A549 (cell line): ENCODE results near the gene METRNL. TPM values are rescaled to one million over a fixed set of nuclear protein-coding genes. Genes with fewer than 3 reads are reported as not detected.

Experiments
- ATAC-seq, 2 experiments: fragments of 200-7000 bp in 1 of 2; fragments of >200 bp in 1 of 2; cut with Nextera tagmentation in 1 of 2; cut with Tn5 transposase in 1 of 2; 3 replicates each; pipeline versions ENCODE4 v1.8.0 to v1.9.1; 2018 to 2020; ENCODE audit warnings: mild to moderate bottlenecking in 1 of 2, moderate library complexity in 1 of 2
- CTCF ChIA-PET: fragments of 300-600 bp; sonication (Branson Sonifier 250); formaldehyde crosslinking; extraction: SDS; loops from one replicate; lab custom pipeline; 2021; ENCODE audit warnings: antibody characterized with exemption, inconsistent platforms; lab: Yijun Ruan, JAX
- POLR2A ChIA-PET: fragments of 350-600 bp; formaldehyde crosslinking; extraction: SDS; loops from one replicate; lab custom pipeline; 2021; ENCODE audit warnings: antibody characterized with exemption, inconsistent platforms; lab: Yijun Ruan, JAX
- DNase-seq, 2 experiments: peaks; one replicate each; pipeline versions ENCODE4 v3.0.0 to v3.0.0-alpha.2; 2011 to 2016; ENCODE audit warnings: low read depth in 1 of 2, low spot score in 1 of 2
- FAIRE-seq: peaks from 2 replicates; lab custom pipeline; 2011; peaks lifted over from hg19 to GRCh38; lab: Jason Lieb, UNC
- H3K27ac ChIP-seq, 2 experiments: fragments of >200 bp; sonication (Bioruptor Twin); formaldehyde crosslinking; 3 replicates each; pipeline ENCODE4 v1.5.1; 2016 to 2017
- H3K4me1 ChIP-seq: fragments of >200 bp; sonication (Bioruptor Twin); formaldehyde crosslinking; 3 replicates; pipeline ENCODE4 v1.6.1; 2016
- H3K4me2 ChIP-seq: fragments of >200 bp; sonication (Bioruptor Twin); formaldehyde crosslinking; 3 replicates; pipeline ENCODE4 v1.6.1; 2016
- H3K4me3 ChIP-seq: fragments of >200 bp; sonication (Bioruptor Twin); formaldehyde crosslinking; 3 replicates; pipeline ENCODE4 v1.5.1; 2016
- H3K9me3 ChIP-seq: fragments of >200 bp; sonication (Bioruptor Twin); formaldehyde crosslinking; 3 replicates; pipeline ENCODE4 v1.6.1; 2016
- CEBPB ChIP-seq, 2 experiments: fragments of >200 bp in 1 of 2; sonication (Bioruptor Twin) in 1 of 2; formaldehyde crosslinking in 1 of 2; IDR thresholded peaks; 2 replicates each; pipeline ENCODE4 v1.6.1; 2012 to 2016
- EHMT2 ChIP-seq: fragments of 200-600 bp; sonication (generic); IDR thresholded peaks from 2 replicates; pipeline ENCODE4 v1.6.1; 2016; ENCODE audit warnings: antibody characterized with exemption, low read depth, mild to moderate bottlenecking, moderate library complexity
- EP300 ChIP-seq, 2 experiments: fragments of >200 bp; sonication (Bioruptor Twin); formaldehyde crosslinking; IDR thresholded peaks; 2 replicates in 1 of 2; 3 replicates in 1 of 2; pipeline ENCODE4 v1.6.1; 2016 to 2017
- ESRRA ChIP-seq: fragments of 150-350 bp; IDR thresholded peaks from 2 replicates; pipeline ENCODE4 v1.6.1; 2014; ENCODE audit warnings: mild to moderate bottlenecking, low read length, borderline replicate concordance
- HDAC2 ChIP-seq: fragments of 200-600 bp; sonication (generic); IDR thresholded peaks from 2 replicates; pipeline ENCODE4 v1.6.1; 2016
- HEYL ChIP-seq: fragments of 250-450 bp; sonication (Bioruptor Pico); IDR thresholded peaks from 2 replicates; pipeline ENCODE4 v1.8.0; 2021; ENCODE audit warnings: mild to moderate bottlenecking, moderate library complexity
- HOXA7 ChIP-seq: fragments of 250-450 bp; sonication (Bioruptor Pico); IDR thresholded peaks from 2 replicates; pipeline ENCODE4 v1.5.0; 2020; ENCODE audit warnings: mild to moderate bottlenecking, moderate library complexity
- JUN ChIP-seq, 2 experiments: fragments of >200 bp; sonication (Bioruptor Twin); formaldehyde crosslinking; IDR thresholded peaks; 2 replicates in 1 of 2; 3 replicates in 1 of 2; pipeline ENCODE4 v1.6.1; 2016 to 2017
- MYC ChIP-seq: IDR thresholded peaks from 2 replicates; pipeline ENCODE4 v1.6.1; 2012; ENCODE audit warnings: mild to moderate bottlenecking, inconsistent platforms, low read length, improper control_type of control experiment, borderline replicate concordance
- NFE2L2 ChIP-seq: fragments of 150-350 bp; conservative IDR thresholded peaks from 2 replicates; pipeline ENCODE4 v1.6.1; 2014; ENCODE audit warnings: low read length
- PHF8 ChIP-seq: fragments of 200-600 bp; sonication (generic); IDR thresholded peaks from 2 replicates; pipeline ENCODE4 v1.6.1; 2016; ENCODE audit warnings: low read depth, mild to moderate bottlenecking, antibody characterized with exemption, moderate library complexity, borderline replicate concordance
- POLR2AphosphoS2 ChIP-seq: conservative IDR thresholded peaks from 2 replicates; pipeline ENCODE4 v1.6.1; 2012; ENCODE audit warnings: low read length, improper control_type of control experiment, inconsistent platforms
- RAD21 ChIP-seq, 2 experiments: fragments of >200 bp in 1 of 2; sonication (Bioruptor Twin) in 1 of 2; formaldehyde crosslinking in 1 of 2; IDR thresholded peaks in 1 of 2; conservative IDR thresholded peaks in 1 of 2; 2 replicates in 1 of 2; 3 replicates in 1 of 2; pipeline ENCODE4 v1.6.1; 2012 to 2018; ENCODE audit warnings: inconsistent platforms in 1 of 2
- RARB ChIP-seq: fragments of 250-450 bp; sonication (Bioruptor Pico); IDR thresholded peaks from 2 replicates; pipeline ENCODE4 v1.8.0; 2021; ENCODE audit warnings: mild to moderate bottlenecking, moderate library complexity
- RCOR1 ChIP-seq: fragments of 150-350 bp; IDR thresholded peaks from 2 replicates; pipeline ENCODE4 v1.6.1; 2014; ENCODE audit warnings: antibody characterized with exemption, low read length, low read depth
- RFX5 ChIP-seq: fragments of 450-650 bp; IDR thresholded peaks from 2 replicates; pipeline ENCODE4 v1.7.1; 2014; ENCODE audit warnings: antibody characterized with exemption, mild to moderate bottlenecking, moderate library complexity
- SREBF2 ChIP-seq: fragments of 450-650 bp; IDR thresholded peaks from 2 replicates; pipeline ENCODE4 v1.6.1; 2014; ENCODE audit warnings: mild to moderate bottlenecking, moderate library complexity
- ZFP36 ChIP-seq: fragments of 450-650 bp; IDR thresholded peaks from 2 replicates; pipeline ENCODE4 v1.6.1; 2014; ENCODE audit warnings: borderline replicate concordance; ENCODE audit not compliant: partially characterized antibody
- ZSCAN20 ChIP-seq: fragments of 250-450 bp; sonication (Bioruptor Pico); IDR thresholded peaks from 2 replicates; pipeline ENCODE4 v1.8.0; 2022; ENCODE audit warnings: mild to moderate bottlenecking, moderate library complexity
- WGBS: methylation state at CpG from one replicate; pipeline ENCODE4 v1.1.6; 2017; ENCODE audit errors: missing lambda C conversion rate; 5-methylcytosine and 5-hydroxymethylcytosine counted together
- polyA plus RNA-seq, 4 experiments: library from polyadenylated mRNA; depleted of rRNA in 3 of 4; stranded (reverse); fragments of >200 nt; fragmentation: RNase III in 1 of 4; extraction: RNeasy Plus Mini Kit Qiagen cat#74134 plus additional on column Dnase treatment in 1 of 4; gene quantifications; 2 replicates in 3 of 4; 3 replicates in 1 of 4; pipeline ENCODE4 v1.2.3, GENCODE V29; 2011 to 2017
- TF ChIP-seq, protein P1 (sequence below): fragments of >200 bp; sonication (Bioruptor Twin); formaldehyde crosslinking; IDR thresholded peaks from 3 replicates; pipeline ENCODE4 v1.6.1; 2016
- TF ChIP-seq, protein P2 (sequence below): IDR thresholded peaks from 2 replicates; pipeline ENCODE4 v1.6.1; 2012

METRNL gene
- polyA plus RNA-seq, 2 of the 4 experiments (the other 2 are of a cell fraction) = 1.7 to 6.4 TPM

DNA sequence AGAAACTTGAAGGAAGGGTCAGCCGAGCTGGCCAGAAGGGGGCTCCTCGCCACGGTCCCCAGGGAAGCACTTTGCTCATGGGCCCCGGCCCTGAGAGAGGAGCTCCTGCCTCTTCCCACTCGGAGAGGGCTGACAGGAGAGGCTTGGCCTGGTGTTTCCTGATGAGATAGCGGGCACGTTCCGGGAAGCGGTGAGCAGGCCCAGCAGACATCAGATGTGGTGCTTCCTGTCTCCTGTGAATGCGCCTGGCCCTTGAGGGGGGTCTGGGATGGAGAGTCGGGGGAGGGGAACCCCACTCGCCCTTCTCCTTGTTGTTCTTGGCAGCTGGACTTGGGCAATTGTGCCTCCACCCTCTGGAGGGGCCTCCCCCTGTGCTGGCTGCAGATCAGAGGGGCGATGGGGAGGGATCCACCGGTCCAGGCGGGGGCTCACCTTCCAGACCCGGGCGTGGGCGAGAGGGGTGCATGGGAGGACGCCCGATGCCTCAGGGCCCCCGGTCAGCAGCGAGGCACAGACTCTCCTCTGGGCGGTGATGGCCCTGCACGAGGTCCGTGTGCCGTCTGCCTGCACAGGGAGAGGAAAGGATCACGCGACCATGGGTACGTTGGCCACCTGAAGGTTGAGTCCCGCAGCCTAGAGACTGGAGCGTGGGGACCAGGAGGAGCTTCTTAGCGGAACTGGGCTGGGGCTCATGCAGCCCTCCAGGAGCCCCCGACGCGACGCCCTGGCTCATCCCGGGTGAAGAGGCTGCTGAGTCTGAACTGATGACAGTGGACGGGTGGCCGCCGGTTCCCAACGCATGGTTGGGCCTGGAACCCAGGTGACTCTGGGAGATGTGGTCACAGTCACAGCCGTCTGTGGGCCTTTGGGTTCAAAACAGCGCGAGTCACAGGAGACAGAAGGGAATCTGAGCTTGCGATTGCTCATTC, 25.4 kb downstream of the METRNL start:
- Histone ChIP-seq H3K4me1 (peaks cover 14% of the 10 kb centered on the region), H3K9me3 (peaks cover 5% of the 10 kb centered on the region; the same call in 2 of the 3 replicates), H3K4me3 (no peak overlapping the region), H3K4me2 (no peak overlapping the region), H3K27ac (no peak overlapping the region)
- FAIRE-seq (no peak), DNase-seq (no peak), ATAC-seq (peak in 1 of 2 experiments; percentile 4; a peak in 1 of 6 replicates)
- TF ChIP-seq ESRRA = no peak
- TF ChIP-seq, protein P1, sequence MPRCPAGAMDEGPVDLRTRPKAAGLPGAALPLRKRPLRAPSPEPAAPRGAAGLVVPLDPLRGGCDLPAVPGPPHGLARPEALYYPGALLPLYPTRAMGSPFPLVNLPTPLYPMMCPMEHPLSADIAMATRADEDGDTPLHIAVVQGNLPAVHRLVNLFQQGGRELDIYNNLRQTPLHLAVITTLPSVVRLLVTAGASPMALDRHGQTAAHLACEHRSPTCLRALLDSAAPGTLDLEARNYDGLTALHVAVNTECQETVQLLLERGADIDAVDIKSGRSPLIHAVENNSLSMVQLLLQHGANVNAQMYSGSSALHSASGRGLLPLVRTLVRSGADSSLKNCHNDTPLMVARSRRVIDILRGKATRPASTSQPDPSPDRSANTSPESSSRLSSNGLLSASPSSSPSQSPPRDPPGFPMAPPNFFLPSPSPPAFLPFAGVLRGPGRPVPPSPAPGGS = no peak
- no peak for TF ChIP-seq ZSCAN20
- no peak for TF ChIP-seq HEYL (CRISPR knock-in tag)
- TF ChIP-seq EP300 (IDR thresholded peaks at IDR 0.05) = no peak
- TF ChIP-seq, protein P2, sequence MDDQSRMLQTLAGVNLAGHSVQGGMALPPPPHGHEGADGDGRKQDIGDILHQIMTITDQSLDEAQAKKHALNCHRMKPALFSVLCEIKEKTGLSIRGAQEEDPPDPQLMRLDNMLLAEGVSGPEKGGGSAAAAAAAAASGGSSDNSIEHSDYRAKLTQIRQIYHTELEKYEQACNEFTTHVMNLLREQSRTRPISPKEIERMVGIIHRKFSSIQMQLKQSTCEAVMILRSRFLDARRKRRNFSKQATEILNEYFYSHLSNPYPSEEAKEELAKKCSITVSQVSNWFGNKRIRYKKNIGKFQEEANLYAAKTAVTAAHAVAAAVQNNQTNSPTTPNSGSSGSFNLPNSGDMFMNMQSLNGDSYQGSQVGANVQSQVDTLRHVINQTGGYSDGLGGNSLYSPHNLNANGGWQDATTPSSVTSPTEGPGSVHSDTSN = no peak
- TF ChIP-seq PHF8 = no peak
- no peak for TF ChIP-seq NFE2L2
- TF ChIP-seq EHMT2 = no peak
- no peak for TF ChIP-seq HDAC2
- no peak for TF ChIP-seq POLR2AphosphoS2
- no peak for TF ChIP-seq CEBPB (IDR thresholded peaks at IDR 0.05)
- TF ChIP-seq HOXA7 = no peak
- TF ChIP-seq MYC = no peak
- TF ChIP-seq ZFP36 = no peak
- TF ChIP-seq RCOR1 = no peak
- CTCF ChIA-PET = interaction anchor here (0.9 to 1.7 kb wide), 4 partner anchors 14 to 40 kb away, joined by 3 to 4 read pairs (median 4); no protein-coding TSS in a partner anchor
- POLR2A ChIA-PET = no interaction called here
- WGBS = 84% methylated on average over 38 of the region's 45 CpGs

DNA sequence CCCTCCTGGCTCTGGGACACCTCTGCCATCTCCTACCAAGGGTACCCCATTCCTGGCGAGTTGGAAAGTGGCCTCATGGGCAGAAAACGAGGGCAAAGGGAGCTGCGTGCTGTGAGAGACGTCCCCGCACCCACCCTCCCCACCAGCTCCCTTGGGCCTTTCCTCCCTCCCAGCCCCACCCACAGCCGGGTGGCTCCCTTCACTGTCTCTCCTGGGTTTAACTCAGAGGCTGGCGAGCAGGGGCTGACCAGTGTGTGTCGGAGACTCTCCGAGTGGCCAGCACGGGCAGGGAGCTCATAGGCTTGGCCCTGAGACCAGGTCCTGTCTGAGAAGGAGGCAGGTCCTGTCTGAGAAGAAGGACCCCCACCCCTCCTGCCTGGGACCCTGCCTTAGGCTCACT, 26.1 kb downstream of the METRNL start:
- no peak for FAIRE-seq
- DNase-seq = no peak
- H3K27ac ChIP-seq = 0 out of 6 replicates have a peak overlapping the region, but pooled peaks of 1 of the 2 experiments have one; percentile 16

DNA sequence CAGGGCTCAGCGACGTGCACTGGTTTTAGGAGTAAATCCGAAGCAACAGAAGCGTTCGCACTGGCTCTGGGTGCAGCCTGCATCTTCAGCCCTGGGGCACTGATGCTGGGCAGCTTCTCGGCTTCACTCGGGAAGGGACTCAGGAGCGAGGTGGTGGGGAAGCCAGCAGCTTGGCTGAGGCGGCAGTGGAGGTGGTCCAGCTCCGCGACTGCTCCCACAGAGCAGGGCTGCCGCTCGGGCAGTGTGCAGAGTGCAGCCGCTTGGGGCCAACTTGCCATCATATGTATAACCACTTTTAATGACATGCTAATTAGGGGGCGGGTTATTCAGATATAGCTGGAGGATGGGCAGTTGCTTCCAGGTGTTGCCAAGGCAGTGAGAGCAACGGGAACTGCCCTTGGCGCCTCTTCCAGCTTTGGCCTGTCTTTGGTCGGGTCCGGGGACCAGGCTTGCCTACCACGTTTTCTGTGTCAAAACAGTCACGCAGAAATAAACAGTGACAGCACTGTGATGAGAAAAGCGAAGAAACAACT, 26.7 kb downstream of the METRNL start:
- POLR2A ChIA-PET = no interaction called here
- no peak for FAIRE-seq

More for the DNA sequence above, 26.1 kb downstream of the METRNL start:
- ChIA-PET CTCF (interaction anchor here (0.9 to 1.7 kb wide), 4 partner anchors 15 to 39 kb away, joined by 3 to 4 read pairs (median 3); no protein-coding TSS in a partner anchor), POLR2A (no interaction called here)
- Histone ChIP-seq H3K4me2 (no peak overlapping the region), H3K4me3 (no peak overlapping the region), H3K4me1 (peaks cover 14% of the 10 kb centered on the region), H3K9me3 (peaks cover 5% of the 10 kb centered on the region; the same call in 2 of the 3 replicates)
- no peak for ATAC-seq
- WGBS = 77% methylated on average over 6 of the region's 10 CpGs
- TF ChIP-seq RARB (CRISPR knock-in tag) = no peak

More for the DNA sequence above, 26.7 kb downstream of the METRNL start:
- TF ChIP-seq JUN (IDR thresholded peaks at IDR 0.05) (no peak), HOXA7 (no peak), PHF8 (no peak), SREBF2 (no peak), RAD21 (conservative IDR thresholded peaks at IDR 0.05 in 1 of 2, IDR thresholded peaks at IDR 0.05 in 1 of 2) (no peak), RFX5 (no peak)
- TF ChIP-seq, protein P1 = no peak
- TF ChIP-seq, all 56 proteins: peak for 0
- CTCF ChIA-PET = interaction anchor here (0.9 to 1.7 kb wide), 3 partner anchors 15 to 30 kb away, joined by 3 to 4 read pairs (median 3); no protein-coding TSS in a partner anchor
- no peak for DNase-seq
- peaks cover 5% of the 10 kb centered on the region; the same call in 2 of the 3 replicates for H3K9me3 ChIP-seq
- no peak overlapping the region for H3K4me2 ChIP-seq
- H3K27ac ChIP-seq = peak overlapping the region in 1 of 2 experiments; percentile 2; a peak in 1 of 6 replicates
- ATAC-seq = no peak
- 84% methylated on average over 22 of the region's 22 CpGs for WGBS
- peaks cover 20% of the 10 kb centered on the region for H3K4me1 ChIP-seq
- H3K4me3 ChIP-seq = no peak overlapping the region
